NB4 (cell line): ENCODE measurements around the gene DPP7.

Source experiments
- MYC ChIP-seq: IDR thresholded peaks from 2 replicates; pipeline ENCODE4 v1.6.1; 2011; ENCODE audit warnings: low read depth, low read length
- POLR2A ChIP-seq: IDR thresholded peaks from 2 replicates; pipeline ENCODE4 v1.6.1; 2011; ENCODE audit warnings: mild to moderate bottlenecking; ENCODE audit not compliant: insufficient read length; ENCODE audit errors: extremely low read depth
- TF ChIP-seq, protein P1 (sequence below): IDR thresholded peaks from one replicate; pipeline ENCODE4 v1.5.1; 2012; ENCODE audit warnings: low read depth, low read length

DNA sequence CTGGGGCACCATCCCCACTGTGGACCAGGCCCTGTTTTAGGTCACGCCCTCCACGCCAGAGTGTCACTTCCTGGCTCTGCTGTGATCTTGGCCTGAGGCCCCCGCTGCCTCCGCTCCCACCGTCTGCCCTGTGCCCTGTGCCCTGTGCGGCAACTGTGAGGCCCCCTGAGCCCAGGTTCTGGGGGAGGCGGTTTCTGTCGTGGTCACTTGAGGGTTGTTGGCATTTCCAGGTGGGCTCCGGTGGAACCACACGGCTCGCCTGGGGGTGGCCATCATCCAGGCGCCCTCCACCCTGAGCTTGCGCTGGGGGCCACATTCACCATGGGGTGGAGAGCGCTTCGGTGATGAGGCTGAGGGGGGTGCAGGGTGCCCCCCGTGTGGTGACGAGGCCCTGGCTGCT, 6.6 kb downstream of the DPP7 start:
- TF ChIP-seq, protein P1, sequence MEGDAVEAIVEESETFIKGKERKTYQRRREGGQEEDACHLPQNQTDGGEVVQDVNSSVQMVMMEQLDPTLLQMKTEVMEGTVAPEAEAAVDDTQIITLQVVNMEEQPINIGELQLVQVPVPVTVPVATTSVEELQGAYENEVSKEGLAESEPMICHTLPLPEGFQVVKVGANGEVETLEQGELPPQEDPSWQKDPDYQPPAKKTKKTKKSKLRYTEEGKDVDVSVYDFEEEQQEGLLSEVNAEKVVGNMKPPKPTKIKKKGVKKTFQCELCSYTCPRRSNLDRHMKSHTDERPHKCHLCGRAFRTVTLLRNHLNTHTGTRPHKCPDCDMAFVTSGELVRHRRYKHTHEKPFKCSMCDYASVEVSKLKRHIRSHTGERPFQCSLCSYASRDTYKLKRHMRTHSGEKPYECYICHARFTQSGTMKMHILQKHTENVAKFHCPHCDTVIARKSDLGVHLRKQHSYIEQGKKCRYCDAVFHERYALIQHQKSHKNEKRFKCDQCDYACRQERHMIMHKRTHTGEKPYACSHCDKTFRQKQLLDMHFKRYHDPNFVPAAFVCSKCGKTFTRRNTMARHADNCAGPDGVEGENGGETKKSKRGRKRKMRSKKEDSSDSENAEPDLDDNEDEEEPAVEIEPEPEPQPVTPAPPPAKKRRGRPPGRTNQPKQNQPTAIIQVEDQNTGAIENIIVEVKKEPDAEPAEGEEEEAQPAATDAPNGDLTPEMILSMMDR: no peak
- TF ChIP-seq POLR2A (no peak), MYC (no peak)
